ENCODE data around the gene KRTAP10-7. TPM values are rescaled to one million over a fixed set of nuclear protein-coding genes. Genes with fewer than 3 reads are reported as not detected.

Gene KRTAP10-7
- total and polyA plus RNA-seq, 10 donors, result not detected

DNA sequence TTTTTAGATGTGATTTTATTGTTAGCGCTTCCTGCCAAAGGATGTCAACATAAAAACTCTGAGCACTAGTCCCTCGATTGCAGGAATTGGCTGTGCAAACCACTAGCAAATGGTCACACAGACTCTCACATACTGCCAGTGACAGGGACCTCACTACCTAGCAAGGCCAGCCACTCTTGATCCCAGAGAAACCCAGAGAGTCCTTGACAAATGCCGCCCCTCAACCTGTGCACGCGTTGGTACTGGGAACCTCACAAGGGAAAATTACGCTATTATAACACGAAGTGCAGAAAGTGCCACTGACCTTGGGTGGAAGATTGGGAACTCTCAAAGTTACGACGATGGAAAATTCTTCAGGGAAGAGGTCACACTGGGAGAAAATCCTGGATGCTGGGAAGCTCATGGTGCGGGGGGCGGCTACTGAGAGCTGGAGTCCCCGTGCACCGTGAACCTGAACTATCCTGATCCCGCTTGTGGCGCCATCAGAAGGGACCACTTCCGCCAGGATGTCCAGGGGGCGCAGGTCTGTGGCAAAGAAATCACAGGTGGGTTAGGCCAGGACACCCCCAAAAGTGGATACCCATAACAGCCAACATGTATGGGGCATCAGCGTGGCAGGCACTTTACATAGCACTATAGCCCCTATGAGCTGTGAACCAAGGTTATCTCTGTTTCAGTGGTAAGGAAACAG, 32.8 kb upstream of the KRTAP10-7 start:
- no peak overlapping the region for H3K4me3 ChIP-seq
- H3K27me3 ChIP-seq (replicated peaks in 1 of 7), result peaks cover 0 to 12% (median 0%) of the 10 kb centered on the region in 7 donors
- no peak overlapping the region for H3K27ac ChIP-seq
- 91 to 94% (median 92%) methylated on average over 18 of the region's 18 CpGs for WGBS, 5 donors
- H3K36me3 ChIP-seq, result no peaks in the 10 kb centered on the region
- intact Hi-C loops (cut with DNase I; ENCODE audit: low total_unique reads), result no loop called here
- peak; percentile 50 for DNase-seq
- peaks cover 0 to 24% (median 3%) of the 10 kb centered on the region in 6 donors for H3K4me1 ChIP-seq
- peaks cover 3 to 23% (median 18%) of the 10 kb centered on the region in 8 donors for H3K9me3 ChIP-seq
- no peak for TF ChIP-seq POLR2A (IDR thresholded peaks at IDR 0.05)
- TF ChIP-seq, protein P1, sequence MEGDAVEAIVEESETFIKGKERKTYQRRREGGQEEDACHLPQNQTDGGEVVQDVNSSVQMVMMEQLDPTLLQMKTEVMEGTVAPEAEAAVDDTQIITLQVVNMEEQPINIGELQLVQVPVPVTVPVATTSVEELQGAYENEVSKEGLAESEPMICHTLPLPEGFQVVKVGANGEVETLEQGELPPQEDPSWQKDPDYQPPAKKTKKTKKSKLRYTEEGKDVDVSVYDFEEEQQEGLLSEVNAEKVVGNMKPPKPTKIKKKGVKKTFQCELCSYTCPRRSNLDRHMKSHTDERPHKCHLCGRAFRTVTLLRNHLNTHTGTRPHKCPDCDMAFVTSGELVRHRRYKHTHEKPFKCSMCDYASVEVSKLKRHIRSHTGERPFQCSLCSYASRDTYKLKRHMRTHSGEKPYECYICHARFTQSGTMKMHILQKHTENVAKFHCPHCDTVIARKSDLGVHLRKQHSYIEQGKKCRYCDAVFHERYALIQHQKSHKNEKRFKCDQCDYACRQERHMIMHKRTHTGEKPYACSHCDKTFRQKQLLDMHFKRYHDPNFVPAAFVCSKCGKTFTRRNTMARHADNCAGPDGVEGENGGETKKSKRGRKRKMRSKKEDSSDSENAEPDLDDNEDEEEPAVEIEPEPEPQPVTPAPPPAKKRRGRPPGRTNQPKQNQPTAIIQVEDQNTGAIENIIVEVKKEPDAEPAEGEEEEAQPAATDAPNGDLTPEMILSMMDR (IDR thresholded peaks at IDR 0.05 in 8 of 11, conservative IDR thresholded peaks at IDR 0.05 in 3 of 11), result no peak
- TF ChIP-seq POLR2AphosphoS5 (IDR thresholded peaks at IDR 0.05), result no peak

DNA sequence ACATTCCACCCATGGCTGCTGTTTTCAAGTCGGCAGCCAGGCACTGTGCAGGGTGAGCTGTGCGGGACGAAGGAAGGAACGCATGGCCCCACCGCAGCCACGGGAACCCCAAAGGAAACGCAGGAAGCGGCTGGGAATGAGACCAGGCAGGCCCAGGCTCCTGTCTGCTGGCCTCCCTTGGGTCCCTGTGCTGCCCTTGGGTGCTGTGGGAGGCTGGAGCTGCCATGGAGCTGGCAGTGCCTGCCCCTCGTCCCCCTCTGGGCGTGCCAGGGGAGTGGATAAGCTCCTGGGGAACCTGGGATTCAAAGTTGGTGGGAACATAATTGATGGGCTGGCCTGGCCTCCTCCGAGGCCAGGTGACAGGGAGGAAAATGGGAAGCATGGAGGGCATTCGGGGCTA, 32.1 kb upstream of the KRTAP10-7 start:
- Histone ChIP-seq H3K27me3 (replicated peaks in 1 of 7) (peaks cover 0 to 15% (median 0%) of the 10 kb centered on the region in 7 donors), H3K36me3 (no peaks in the 10 kb centered on the region), H3K27ac (no peak overlapping the region), H3K9me3 (peaks cover 0 to 17% (median 12%) of the 10 kb centered on the region in 8 donors), H3K4me1 (peaks cover 0 to 24% (median 3%) of the 10 kb centered on the region in 6 donors), H3K4me3 (no peak overlapping the region)
- TF ChIP-seq, protein P1 (IDR thresholded peaks at IDR 0.05 in 8 of 11, conservative IDR thresholded peaks at IDR 0.05 in 3 of 11), result no peak
- no peak for TF ChIP-seq POLR2AphosphoS5 (IDR thresholded peaks at IDR 0.05)
- TF ChIP-seq POLR2A (IDR thresholded peaks at IDR 0.05), result no peak
- 73 to 83% (median 79%) methylated on average over 7 to 12 of the region's 12 CpGs for WGBS, 5 donors
- intact Hi-C loops (cut with DNase I; ENCODE audit: low total_unique reads), result no loop called here
- peak; percentile 59 for DNase-seq

DNA sequence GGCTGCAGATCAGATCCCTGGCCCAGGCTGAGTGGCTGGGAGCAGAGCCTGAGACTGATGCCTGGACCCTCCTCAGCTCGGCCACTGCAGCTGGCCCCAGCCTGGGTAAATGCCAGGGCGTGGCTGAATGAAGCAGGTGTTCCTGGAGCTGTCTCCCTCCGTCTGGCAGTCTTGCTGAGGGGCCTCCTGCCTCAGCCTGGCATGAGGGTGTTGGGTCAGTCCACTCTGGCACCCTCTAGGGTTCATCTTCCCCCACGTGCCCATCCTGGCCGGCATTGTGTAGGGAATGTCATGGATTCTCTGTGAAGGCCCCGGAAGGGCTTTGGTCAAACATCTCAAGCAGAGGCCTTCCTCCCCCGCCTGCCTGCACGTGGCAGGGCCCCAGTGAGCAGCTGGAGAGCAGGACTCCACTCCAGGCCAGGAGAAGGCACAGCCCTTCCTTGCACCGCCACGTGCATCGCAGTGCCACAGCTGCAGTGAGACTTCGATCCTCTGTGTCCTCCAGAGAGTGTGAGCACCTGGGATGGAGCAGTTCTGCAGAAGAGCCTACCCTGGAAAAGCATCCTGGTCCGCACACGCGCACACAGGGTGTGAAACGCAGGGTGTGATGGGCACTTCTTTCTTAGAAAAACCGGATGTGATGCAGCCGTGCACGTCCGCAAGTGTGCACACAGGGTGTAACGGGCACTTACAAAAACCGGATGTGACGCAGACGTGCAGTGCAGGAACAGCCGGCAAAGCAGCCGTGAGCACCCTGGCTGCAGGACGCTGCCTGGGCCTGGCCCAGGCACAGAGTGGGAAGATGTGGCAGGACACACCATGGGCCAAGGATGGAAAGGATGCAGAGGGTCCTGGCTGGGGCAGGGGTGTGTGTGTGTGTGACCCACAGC, 31.5 kb upstream of the KRTAP10-7 start:
- Histone ChIP-seq H3K27me3 (replicated peaks in 1 of 7) (peaks cover 0 to 19% (median 0%) of the 10 kb centered on the region in 7 donors), H3K4me1 (peaks cover 0 to 24% (median 3%) of the 10 kb centered on the region in 6 donors), H3K27ac (no peak overlapping the region), H3K4me3 (no peak overlapping the region), H3K9me3 (peaks cover 0 to 11% (median 6%) of the 10 kb centered on the region in 8 donors), H3K36me3 (no peaks in the 10 kb centered on the region)
- peak; percentile 47 for DNase-seq
- WGBS, 5 donors, result 77 to 81% (median 78%) methylated on average over 21 to 27 of the region's 27 CpGs
- intact Hi-C loops (cut with DNase I; ENCODE audit: low total_unique reads), result no loop called here
- TF ChIP-seq, protein P1 (IDR thresholded peaks at IDR 0.05 in 8 of 11, conservative IDR thresholded peaks at IDR 0.05 in 3 of 11), result no peak
- TF ChIP-seq POLR2AphosphoS5 (IDR thresholded peaks at IDR 0.05), result no peak
- TF ChIP-seq POLR2A (IDR thresholded peaks at IDR 0.05), result no peak
